ENCODE data around the gene SEC16A. TPM values are rescaled to one million over a fixed set of nuclear protein-coding genes. Genes with fewer than 3 reads are reported as not detected.

SEC16A gene
- total RNA-seq, 6 experiments from 2014 or later, result 46.9 to 108 (median 72.0) TPM

DNA sequence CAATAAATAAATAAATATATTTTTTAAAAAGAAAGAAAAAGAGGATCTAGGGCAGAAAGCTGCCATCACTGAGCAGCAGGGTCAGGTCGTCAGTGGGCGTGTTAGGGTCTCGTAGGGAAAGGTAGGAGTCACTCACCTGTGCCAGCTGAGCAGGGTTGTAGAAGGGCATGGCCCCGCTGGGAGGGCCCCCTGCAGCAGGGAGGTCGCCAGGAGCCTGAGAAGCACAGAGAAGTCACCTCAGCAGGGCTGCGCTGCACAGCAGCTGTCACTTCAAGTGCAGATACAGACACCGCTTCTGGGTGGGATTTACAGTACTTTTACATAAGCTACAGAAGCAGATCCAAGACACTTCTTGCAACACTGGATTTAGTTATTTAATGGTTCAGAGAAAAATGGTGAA is 39.2 kb downstream of the SEC16A start:
- Histone ChIP-seq H3K4me1 (peaks cover 0 to 37% (median 16%) of the 10 kb centered on the region in 4 donors), H3K4me3 (no peak overlapping the region), H3K9me3 (no peaks in the 10 kb centered on the region), H3K27me3 (no peaks in the 10 kb centered on the region), H3K36me3 (peaks cover 4 to 58% (median 42%) of the 10 kb centered on the region in 4 donors), H3K27ac (no peak overlapping the region)
- TF ChIP-seq, protein P1, sequence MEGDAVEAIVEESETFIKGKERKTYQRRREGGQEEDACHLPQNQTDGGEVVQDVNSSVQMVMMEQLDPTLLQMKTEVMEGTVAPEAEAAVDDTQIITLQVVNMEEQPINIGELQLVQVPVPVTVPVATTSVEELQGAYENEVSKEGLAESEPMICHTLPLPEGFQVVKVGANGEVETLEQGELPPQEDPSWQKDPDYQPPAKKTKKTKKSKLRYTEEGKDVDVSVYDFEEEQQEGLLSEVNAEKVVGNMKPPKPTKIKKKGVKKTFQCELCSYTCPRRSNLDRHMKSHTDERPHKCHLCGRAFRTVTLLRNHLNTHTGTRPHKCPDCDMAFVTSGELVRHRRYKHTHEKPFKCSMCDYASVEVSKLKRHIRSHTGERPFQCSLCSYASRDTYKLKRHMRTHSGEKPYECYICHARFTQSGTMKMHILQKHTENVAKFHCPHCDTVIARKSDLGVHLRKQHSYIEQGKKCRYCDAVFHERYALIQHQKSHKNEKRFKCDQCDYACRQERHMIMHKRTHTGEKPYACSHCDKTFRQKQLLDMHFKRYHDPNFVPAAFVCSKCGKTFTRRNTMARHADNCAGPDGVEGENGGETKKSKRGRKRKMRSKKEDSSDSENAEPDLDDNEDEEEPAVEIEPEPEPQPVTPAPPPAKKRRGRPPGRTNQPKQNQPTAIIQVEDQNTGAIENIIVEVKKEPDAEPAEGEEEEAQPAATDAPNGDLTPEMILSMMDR (IDR thresholded peaks at IDR 0.05), result no peak
- no peak for TF ChIP-seq POLR2A (IDR thresholded peaks at IDR 0.05)
- DNase-seq (no peak), ATAC-seq (no peak)
- 100% methylated on average over 5 of the region's 7 CpGs for WGBS (ENCODE audit: insufficient coverage, low coverage, low lambda C conversion rate, missing lambda C conversion rate)
- intact Hi-C loops (cut with DNase I), result no loop called here

DNA sequence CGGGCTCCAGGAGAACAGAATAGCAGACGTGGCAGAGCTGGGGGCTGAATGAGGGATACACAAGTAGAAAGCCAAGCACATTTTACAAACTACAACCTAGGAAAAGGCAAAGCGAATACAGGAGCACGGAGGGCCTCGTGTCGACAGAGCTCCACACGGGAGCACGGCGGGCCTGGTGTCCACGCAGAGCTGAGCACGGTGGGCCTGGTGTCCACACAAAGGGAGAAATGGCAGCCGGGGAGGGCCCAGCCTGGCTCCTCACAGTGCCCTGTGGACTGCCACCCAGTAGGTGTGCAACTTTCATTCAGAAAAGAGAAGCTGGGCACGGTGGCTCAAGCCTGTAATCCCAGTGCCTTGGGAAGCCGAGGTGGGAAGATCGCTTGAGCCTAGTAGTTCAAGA is 39.8 kb downstream of the SEC16A start:
- 94% methylated on average over 10 of the region's 15 CpGs for WGBS (ENCODE audit: insufficient coverage, low coverage, low lambda C conversion rate, missing lambda C conversion rate)
- no peaks in the 10 kb centered on the region for H3K9me3 ChIP-seq
- H3K4me3 ChIP-seq, result no peak overlapping the region
- TF ChIP-seq POLR2A (IDR thresholded peaks at IDR 0.05), result no peak
- TF ChIP-seq, protein P1 (IDR thresholded peaks at IDR 0.05), result no peak
- H3K4me1 ChIP-seq, result peaks cover 0 to 43% (median 19%) of the 10 kb centered on the region in 4 donors
- intact Hi-C loops (cut with DNase I), result no loop called here
- no peak for DNase-seq
- H3K27ac ChIP-seq, result peak overlapping the region in 1 of 3 donors; percentile 86
- ATAC-seq, result no peak
- peaks cover 4 to 57% (median 41%) of the 10 kb centered on the region in 4 donors for H3K36me3 ChIP-seq
- H3K27me3 ChIP-seq, result no peaks in the 10 kb centered on the region

DNA sequence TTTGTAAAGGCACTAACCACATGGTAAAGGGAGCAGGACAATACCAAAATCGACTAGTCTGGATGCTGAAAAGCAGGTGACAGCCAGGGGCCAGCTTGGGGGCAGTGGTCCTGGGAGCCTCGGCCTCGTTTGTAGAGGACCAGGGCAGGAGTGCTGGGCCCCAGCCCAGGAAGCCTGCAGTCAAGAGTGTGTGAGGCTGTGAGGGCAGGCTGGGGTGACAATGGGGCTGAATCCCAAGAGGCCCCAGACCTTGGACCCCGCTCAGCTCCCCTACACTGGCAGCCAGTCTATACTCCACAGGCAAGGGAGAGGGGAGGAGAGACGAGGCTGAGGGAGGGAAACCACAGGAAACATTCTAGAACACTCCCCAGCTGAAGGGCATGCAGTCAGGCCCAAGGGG is 40.6 kb downstream of the SEC16A start:
- peaks cover 4 to 49% (median 33%) of the 10 kb centered on the region in 4 donors for H3K36me3 ChIP-seq
- H3K27ac ChIP-seq, result peak overlapping the region in 2 of 3 donors; percentile 49 to 86
- ATAC-seq, result no peak
- intact Hi-C loops (cut with DNase I), result no loop called here
- no peak for DNase-seq
- no CpG with 5 or more reads among the region's 5 CpGs for WGBS (ENCODE audit: insufficient coverage, low coverage, low lambda C conversion rate, missing lambda C conversion rate)
- no peaks in the 10 kb centered on the region for H3K9me3 ChIP-seq
- H3K4me1 ChIP-seq, result peaks cover 0 to 51% (median 21%) of the 10 kb centered on the region in 4 donors
- TF ChIP-seq POLR2A (IDR thresholded peaks at IDR 0.05), result no peak
- TF ChIP-seq, protein P1 (IDR thresholded peaks at IDR 0.05), result no peak
- no peak overlapping the region for H3K4me3 ChIP-seq
- no peaks in the 10 kb centered on the region for H3K27me3 ChIP-seq

DNA sequence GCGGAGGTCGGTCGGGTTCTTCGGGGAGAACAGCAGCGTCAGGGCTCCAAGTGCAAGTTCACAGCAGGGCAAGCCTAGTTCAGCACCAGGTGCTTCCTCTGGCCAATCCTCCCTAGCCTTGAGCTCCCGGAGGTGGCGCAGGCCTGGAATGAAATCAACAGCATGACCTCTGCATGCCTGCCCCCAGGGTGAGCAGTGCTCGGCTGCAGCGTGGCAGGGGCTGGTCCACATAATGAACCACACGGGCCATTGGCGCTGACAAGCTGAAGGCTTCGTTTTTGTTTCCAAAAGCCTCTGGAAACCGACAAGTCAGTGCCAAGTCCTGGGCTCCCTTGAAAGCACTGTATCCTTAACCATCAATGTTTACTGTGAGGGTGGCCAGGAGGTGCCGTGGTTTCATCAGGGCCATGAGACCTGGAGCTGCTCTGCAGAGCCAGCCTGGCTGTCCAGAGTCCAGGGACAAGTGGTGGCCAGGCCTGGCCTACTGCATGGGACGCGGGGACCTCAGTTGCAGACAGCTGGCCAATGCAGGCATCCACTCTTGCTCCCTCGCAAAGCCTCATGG is 41.1 kb downstream of the SEC16A start:
- Histone ChIP-seq H3K9me3 (no peaks in the 10 kb centered on the region), H3K27ac (peak overlapping the region in 2 of 3 donors; percentile 49 to 86), H3K27me3 (no peaks in the 10 kb centered on the region), H3K36me3 (peaks cover 4 to 44% (median 28%) of the 10 kb centered on the region in 4 donors), H3K4me3 (no peak overlapping the region), H3K4me1 (peaks cover 0 to 56% (median 21%) of the 10 kb centered on the region in 4 donors)
- ATAC-seq (peak; percentile 65 to 77 (median 74)), DNase-seq (peak; percentile 74 to 92 (median 91))
- intact Hi-C loops (cut with DNase I), result no loop called here
- WGBS (ENCODE audit: insufficient coverage, low coverage, low lambda C conversion rate, missing lambda C conversion rate), result 53% methylated on average over 5 of the region's 17 CpGs
- TF ChIP-seq, protein P1 (IDR thresholded peaks at IDR 0.05), result no peak
- TF ChIP-seq POLR2A (IDR thresholded peaks at IDR 0.05), result peak; percentile 23
